BLaER1 treated with 17β-estradiol and CSF1 and Interleukin-3, amounts not matched to agents 10 nM and 100 nM (cell line): ENCODE data around the gene MUS81.
"Not testable (repeated sequence)": the region's sequence is repeated elsewhere in the genome, so short reads cannot be mapped to it uniquely, and the experiment has no call there.

Experiments used
- H3K27ac ChIP-seq, 11 experiments: shearing (Covaris generic); formaldehyde crosslinking; 2 replicates each; pipeline ENCODE4 v1.8.1; 2022
- H3K27me3 ChIP-seq, 11 experiments: shearing (Covaris generic); formaldehyde crosslinking; 2 replicates each; pipeline ENCODE4 v1.8.1; 2022
- H3K36me3 ChIP-seq, 11 experiments: shearing (Covaris generic); formaldehyde crosslinking; 2 replicates each; pipeline ENCODE4 v1.8.1; 2022
- H3K4me1 ChIP-seq, 10 experiments: shearing (Covaris generic); formaldehyde crosslinking; 2 replicates each; pipeline ENCODE4 v1.8.1; 2022
- H3K4me2 ChIP-seq, 11 experiments: shearing (Covaris generic); formaldehyde crosslinking; 2 replicates each; pipeline ENCODE4 v1.8.1; 2022
- H3K4me3 ChIP-seq, 10 experiments: shearing (Covaris generic); formaldehyde crosslinking; 2 replicates each; pipeline ENCODE4 v1.8.1; 2022
- H3K9ac ChIP-seq, 11 experiments: shearing (Covaris generic); formaldehyde crosslinking; 2 replicates each; pipeline ENCODE4 v1.8.1; 2022
- H3K9me3 ChIP-seq, 11 experiments: shearing (Covaris generic); formaldehyde crosslinking; replicated peaks in 1 of 11; 2 replicates each; pipeline ENCODE4 v1.8.1; 2022
- H4K20me1 ChIP-seq, 11 experiments: shearing (Covaris generic); formaldehyde crosslinking; 2 replicates each; pipeline ENCODE4 v1.8.1; 2022
- Cebpa-rat ChIP-seq, 11 experiments: shearing (Covaris generic); IDR thresholded peaks; 2 replicates each; pipeline ENCODE4 v1.8.1; 2022

MUS81 gene

DNA sequence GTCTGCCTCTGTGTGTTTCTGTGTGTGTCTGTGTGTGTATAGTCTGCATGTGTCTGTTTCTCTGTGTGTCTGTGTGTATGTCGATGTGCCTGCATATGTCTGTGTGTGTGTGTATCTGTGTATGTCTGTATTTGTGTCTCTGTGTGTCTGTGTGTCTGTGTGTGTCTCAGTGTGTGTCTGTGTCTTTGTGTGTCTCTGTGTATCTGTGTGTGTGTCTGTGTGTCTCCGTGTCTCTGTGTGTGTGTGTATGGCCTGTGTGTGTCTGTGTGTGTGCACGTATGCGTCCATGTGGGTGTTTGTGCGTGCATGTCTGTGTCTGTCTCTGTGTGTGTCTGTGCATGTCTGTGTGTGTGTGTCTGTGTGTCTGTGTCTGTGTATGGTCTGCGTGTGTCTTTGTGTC lies 26.0 kb upstream of the MUS81 start:
- H3K27ac ChIP-seq: peak overlapping the region in 10 of 11 experiments; percentile 85 to 97 (median 88); a peak in 20 of 22 replicates
- peaks cover 0 to 18% (median 7%) of the 10 kb centered on the region in 11 experiments; a peak in 7 of 22 replicates for H3K36me3 ChIP-seq
- TF ChIP-seq Cebpa-rat (IDR thresholded peaks at IDR 0.05): no peak
- no peaks in the 10 kb centered on the region for H3K27me3 ChIP-seq
- peak overlapping the region; percentile 72 to 90 (median 83); a peak in 21 of 22 replicates for H3K9ac ChIP-seq
- peak overlapping the region; percentile 83 to 99 (median 92) for H3K4me2 ChIP-seq
- peak overlapping the region; percentile 61 to 81 (median 73) for H3K4me3 ChIP-seq
- H3K4me1 ChIP-seq: peaks cover 21 to 42% (median 34%) of the 10 kb centered on the region in 10 experiments
- peaks cover 0 to 19% (median 14%) of the 10 kb centered on the region in 11 experiments; a peak in 13 of 22 replicates for H3K9me3 ChIP-seq
- H4K20me1 ChIP-seq: no peaks in the 10 kb centered on the region

DNA sequence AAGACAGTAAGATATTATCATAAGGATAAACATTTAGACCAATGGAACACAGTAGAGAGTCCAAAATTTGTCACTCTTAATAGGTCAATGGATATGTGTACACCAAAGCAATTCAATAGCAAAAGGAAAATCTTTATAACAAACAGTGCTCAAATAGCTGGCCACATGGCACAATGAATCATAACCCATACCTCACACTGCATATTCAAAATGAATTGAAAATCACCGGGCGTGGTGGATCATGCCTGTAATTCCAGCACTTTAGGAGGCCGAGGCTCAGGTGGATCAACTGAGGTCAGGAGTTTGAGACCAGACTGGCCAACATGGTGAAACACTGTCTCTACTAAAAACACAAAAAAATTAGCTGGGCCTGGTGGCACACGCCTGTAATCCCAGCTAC lies 18.1 kb upstream of the MUS81 start:
- TF ChIP-seq Cebpa-rat (IDR thresholded peaks at IDR 0.05): no peak
- Histone ChIP-seq H3K27me3 (no peaks in the 10 kb centered on the region), H3K36me3 (peaks cover 0 to 4% (median 0%) of the 10 kb centered on the region in 11 experiments; a peak in 2 of 22 replicates), H3K27ac (no peak overlapping the region), H4K20me1 (no peaks in the 10 kb centered on the region), H3K4me2 (no peak overlapping the region), H3K4me1 (no peaks in the 10 kb centered on the region), H3K9ac (no peak overlapping the region), H3K9me3 (peaks cover 0 to 6% (median 4%) of the 10 kb centered on the region in 11 experiments; a peak in 11 of 22 replicates), H3K4me3 (no peak overlapping the region)

DNA sequence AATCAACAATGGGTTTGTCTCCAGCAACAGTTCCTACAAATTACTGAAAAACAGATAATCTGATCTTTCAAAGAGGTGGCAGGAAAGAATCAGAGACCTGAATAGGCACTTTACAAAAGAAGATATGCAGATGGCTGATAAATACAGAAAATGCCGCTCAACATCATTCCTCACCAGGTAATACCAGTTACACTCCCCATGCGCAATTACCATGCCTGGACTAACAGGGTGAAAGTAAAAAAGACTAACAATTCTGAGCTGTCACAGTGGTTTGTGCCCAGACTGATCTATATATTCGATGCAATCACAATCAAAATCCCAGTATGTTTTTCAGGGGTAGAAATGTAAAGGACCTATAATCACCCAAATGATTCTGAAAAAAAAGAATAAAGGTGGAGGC lies 16.4 kb upstream of the MUS81 start:
- TF ChIP-seq Cebpa-rat (IDR thresholded peaks at IDR 0.05): no peak
- H4K20me1 ChIP-seq: peaks cover 0 to 11% (median 0%) of the 10 kb centered on the region in 11 experiments; a peak in 6 of 22 replicates
- H3K36me3 ChIP-seq: no peaks in the 10 kb centered on the region; a peak in 1 of 22 replicates
- H3K9ac ChIP-seq: no peak overlapping the region
- H3K4me1 ChIP-seq: no peaks in the 10 kb centered on the region
- H3K4me2 ChIP-seq: no peak overlapping the region
- no peaks in the 10 kb centered on the region for H3K9me3 ChIP-seq
- H3K4me3 ChIP-seq: no peak overlapping the region
- no peak overlapping the region for H3K27ac ChIP-seq
- no peaks in the 10 kb centered on the region for H3K27me3 ChIP-seq

DNA sequence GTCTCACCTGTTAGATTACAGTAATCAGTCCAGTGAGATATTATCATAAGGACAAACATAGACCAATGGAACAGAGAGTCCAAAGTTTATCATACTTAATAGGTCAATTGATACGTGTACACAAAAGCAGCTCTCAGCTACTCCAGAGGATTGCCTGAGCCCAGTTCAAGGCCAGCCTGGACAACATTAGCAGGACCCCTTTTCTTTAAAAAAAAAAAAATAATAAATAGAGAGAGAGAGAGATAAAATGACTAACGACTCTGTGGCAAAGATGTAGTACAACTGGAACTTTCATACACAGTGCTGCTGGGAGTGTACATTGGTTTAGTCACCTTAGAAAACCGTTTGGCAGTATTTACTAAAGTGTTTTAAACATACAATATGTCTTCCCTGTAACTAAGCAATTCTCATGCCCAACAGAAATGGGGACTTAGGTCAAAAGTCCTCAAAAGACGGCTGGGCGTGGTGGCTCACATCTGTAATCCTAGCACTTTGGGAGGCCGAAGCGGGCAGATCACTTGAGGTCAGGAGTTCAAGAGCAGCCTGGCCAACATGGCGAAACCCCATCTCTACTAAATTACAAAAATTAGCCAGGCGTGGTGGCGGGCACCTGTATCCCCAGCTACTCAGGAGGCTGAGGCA lies 15.9 kb upstream of the MUS81 start:
- no peak for TF ChIP-seq Cebpa-rat (IDR thresholded peaks at IDR 0.05)
- no peak overlapping the region for H3K9ac ChIP-seq
- H4K20me1 ChIP-seq: peaks cover 0 to 16% (median 4%) of the 10 kb centered on the region in 11 experiments; a peak in 11 of 22 replicates
- H3K9me3 ChIP-seq: no peaks in the 10 kb centered on the region
- H3K27me3 ChIP-seq: no peaks in the 10 kb centered on the region
- H3K4me2 ChIP-seq: no peak overlapping the region
- no peak overlapping the region for H3K27ac ChIP-seq
- H3K36me3 ChIP-seq: no peaks in the 10 kb centered on the region; a peak in 1 of 22 replicates
- H3K4me1 ChIP-seq: no peaks in the 10 kb centered on the region
- H3K4me3 ChIP-seq: no peak overlapping the region

DNA sequence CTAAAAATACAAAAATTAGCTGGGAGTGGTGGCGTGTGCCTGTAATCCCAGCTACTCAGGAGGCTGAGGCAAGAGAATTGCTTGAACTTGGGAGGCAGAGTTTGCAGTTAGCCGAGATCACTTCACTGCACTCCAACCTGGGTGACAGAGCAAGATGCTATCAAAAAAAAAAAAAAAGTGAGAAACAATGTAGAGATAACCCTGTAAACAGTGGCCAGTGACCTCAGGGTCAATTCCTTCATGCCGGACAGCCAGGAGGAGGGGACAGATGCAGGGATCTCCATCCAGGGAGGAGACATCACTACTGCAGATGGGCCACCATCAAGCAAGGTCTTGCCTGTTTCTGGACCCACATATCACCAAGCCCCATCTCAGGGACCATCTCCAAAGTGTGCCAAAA lies 12.5 kb upstream of the MUS81 start:
- Histone ChIP-seq H3K4me2 (no peak overlapping the region), H3K36me3 (peaks cover 18 to 24% (median 19%) of the 10 kb centered on the region in 11 experiments), H3K27ac (no peak overlapping the region), H3K9me3 (peaks cover 0 to 16% (median 0%) of the 10 kb centered on the region in 11 experiments; a peak in 9 of 22 replicates), H3K9ac (no peak overlapping the region), H3K4me1 (no peaks in the 10 kb centered on the region), H3K4me3 (no peak overlapping the region), H3K27me3 (no peaks in the 10 kb centered on the region), H4K20me1 (peaks cover 23 to 50% (median 38%) of the 10 kb centered on the region in 11 experiments)
- TF ChIP-seq Cebpa-rat (IDR thresholded peaks at IDR 0.05): no peak

DNA sequence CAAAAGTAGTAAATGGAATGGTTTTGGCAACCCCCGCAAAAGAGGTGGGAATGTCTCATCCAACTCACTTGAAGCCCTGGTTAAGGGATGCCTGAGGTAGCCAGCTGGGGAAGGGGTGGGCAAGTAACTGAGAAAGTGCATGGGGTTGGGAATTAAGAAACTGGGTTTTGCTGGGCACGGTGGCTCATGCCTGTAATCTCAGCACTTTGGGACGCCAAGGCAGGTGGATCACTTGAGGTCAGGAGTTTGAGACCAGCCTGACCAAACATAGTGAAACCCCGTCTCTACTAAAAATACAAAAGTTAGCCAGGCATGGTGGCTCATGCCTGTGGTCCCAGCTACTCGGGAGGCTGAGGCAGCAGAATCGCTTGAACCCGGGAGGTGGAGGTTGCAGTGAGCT lies 11.5 kb upstream of the MUS81 start:
- not testable (repeated sequence) for H3K4me1 ChIP-seq

DNA sequence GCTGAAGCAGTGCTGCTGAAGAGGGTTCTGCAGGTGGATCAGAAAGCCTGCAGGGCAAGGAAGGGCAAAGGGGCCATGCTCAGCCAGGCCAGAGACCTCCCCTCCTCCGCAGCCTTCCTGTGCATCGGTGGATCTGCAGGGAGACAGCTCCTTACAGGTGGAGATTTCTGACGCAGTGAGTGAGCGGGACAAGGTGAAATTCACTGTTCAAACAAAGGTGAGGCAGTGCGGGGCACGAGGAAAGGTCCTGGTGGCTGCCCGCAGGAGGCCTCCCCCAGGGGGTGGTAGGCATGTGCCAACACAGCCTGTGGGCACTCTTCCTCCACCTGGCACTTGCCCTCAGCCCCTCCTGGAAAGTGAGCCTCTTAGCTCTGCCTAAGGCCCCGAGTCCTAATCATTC lies 10.9 kb upstream of the MUS81 start:
- H3K9ac ChIP-seq: no peak overlapping the region
- no peak for TF ChIP-seq Cebpa-rat (IDR thresholded peaks at IDR 0.05)
- H3K4me3 ChIP-seq: no peak overlapping the region
- no peak overlapping the region for H3K27ac ChIP-seq
- H3K36me3 ChIP-seq: peaks cover 34 to 40% (median 35%) of the 10 kb centered on the region in 11 experiments
- peaks cover 39 to 66% (median 55%) of the 10 kb centered on the region in 11 experiments for H4K20me1 ChIP-seq
- H3K4me2 ChIP-seq: no peak overlapping the region
- peaks cover 0 to 15% (median under 1%) of the 10 kb centered on the region in 10 experiments; a peak in 12 of 20 replicates for H3K4me1 ChIP-seq
- no peaks in the 10 kb centered on the region for H3K27me3 ChIP-seq
- H3K9me3 ChIP-seq: peaks cover 0 to 16% (median 0%) of the 10 kb centered on the region in 11 experiments; a peak in 9 of 22 replicates

More for the DNA sequence above, 11.5 kb upstream of the MUS81 start:
- not testable (repeated sequence) for H3K4me2 ChIP-seq, H3K27ac ChIP-seq, H3K9ac ChIP-seq, H3K4me3 ChIP-seq, H3K27me3 ChIP-seq
- Histone ChIP-seq H3K36me3 (peaks cover 28 to 33% (median 29%) of the 10 kb centered on the region in 11 experiments), H4K20me1 (peaks cover 32 to 59% (median 48%) of the 10 kb centered on the region in 11 experiments), H3K9me3 (peaks cover 0 to 16% (median 0%) of the 10 kb centered on the region in 11 experiments; a peak in 9 of 22 replicates)

DNA sequence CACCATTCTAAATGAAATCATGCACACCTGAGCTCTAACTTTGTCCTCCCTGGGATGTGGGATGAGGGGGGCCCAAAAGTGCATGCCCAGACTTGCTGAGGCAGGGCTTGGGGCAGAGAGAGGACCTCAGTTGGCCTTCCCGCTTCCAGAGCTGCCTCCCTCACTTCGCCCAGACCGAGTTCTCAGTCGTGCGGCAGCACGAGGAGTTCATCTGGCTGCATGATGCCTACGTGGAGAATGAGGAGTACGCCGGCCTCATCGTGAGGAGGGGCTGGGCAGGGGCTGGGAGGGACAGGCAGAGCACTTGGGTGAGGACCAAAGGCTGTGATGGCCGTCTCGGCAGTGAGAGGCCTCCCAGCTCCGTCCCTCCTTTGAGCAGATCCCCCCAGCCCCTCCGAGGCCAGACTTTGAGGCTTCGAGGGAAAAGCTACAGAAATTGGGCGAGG lies 10.4 kb upstream of the MUS81 start:
- Histone ChIP-seq H3K9ac (no peak overlapping the region), H3K27ac (no peak overlapping the region)

More for the DNA sequence above, 10.4 kb upstream of the MUS81 start:
- TF ChIP-seq Cebpa-rat (IDR thresholded peaks at IDR 0.05): no peak
- H3K36me3 ChIP-seq: peaks cover 39 to 44% (median 40%) of the 10 kb centered on the region in 11 experiments
- H3K9me3 ChIP-seq: peaks cover 0 to 16% (median 0%) of the 10 kb centered on the region in 11 experiments; a peak in 9 of 22 replicates
- H3K4me1 ChIP-seq: peaks cover 0 to 19% (median 5%) of the 10 kb centered on the region in 10 experiments; a peak in 14 of 20 replicates
- no peaks in the 10 kb centered on the region for H3K27me3 ChIP-seq
- no peak overlapping the region for H3K4me2 ChIP-seq
- H3K4me3 ChIP-seq: no peak overlapping the region
- peaks cover 43 to 70% (median 59%) of the 10 kb centered on the region in 11 experiments for H4K20me1 ChIP-seq
